ENCODE measurements around the gene DLG2. TPM values are rescaled to one million over a fixed set of nuclear protein-coding genes. Genes with fewer than 3 reads are reported as not detected.

Gene DLG2
- polyA plus RNA-seq, 4 donors = 6.8 to 14.7 (median 13.2) TPM

GRCh38 chr11:84021291-84021690 is 1605.9 kb downstream of the DLG2 start:
- no peak for DNase-seq (ENCODE audit: low read depth in 4 of 4, low spot score in 3 of 4)

DNA sequence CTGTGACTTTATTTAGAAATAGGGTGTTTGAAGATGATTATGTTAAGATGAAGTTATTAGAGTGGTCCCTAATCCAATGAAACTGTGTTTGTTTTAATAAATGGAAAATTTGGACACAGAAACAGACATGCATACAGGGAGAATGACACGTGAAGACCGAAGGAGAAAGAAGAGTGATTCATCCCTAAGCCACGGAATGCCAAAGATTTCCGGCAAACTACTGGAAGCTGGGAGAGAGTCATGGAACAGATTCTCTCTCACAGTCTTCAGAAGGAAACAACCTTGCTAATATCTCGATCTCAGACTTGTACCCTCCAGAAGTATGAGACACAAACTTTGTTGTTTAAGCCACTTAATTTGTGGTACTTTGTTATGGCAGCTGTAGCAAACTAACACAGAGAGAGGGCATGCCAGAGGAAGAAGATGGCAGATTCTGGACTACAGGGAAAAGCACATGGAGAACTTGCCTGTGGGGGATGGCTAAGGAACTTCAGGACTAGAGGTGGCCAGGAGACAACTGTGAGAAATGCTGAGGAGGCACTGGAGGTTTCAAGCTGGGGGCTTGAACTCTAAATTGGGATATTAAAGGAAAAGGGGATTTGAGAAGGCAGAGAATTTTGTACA is 1607.5 kb downstream of the DLG2 start:
- DNase-seq (ENCODE audit: low read depth in 4 of 4, low spot score in 3 of 4) = no peak

DNA sequence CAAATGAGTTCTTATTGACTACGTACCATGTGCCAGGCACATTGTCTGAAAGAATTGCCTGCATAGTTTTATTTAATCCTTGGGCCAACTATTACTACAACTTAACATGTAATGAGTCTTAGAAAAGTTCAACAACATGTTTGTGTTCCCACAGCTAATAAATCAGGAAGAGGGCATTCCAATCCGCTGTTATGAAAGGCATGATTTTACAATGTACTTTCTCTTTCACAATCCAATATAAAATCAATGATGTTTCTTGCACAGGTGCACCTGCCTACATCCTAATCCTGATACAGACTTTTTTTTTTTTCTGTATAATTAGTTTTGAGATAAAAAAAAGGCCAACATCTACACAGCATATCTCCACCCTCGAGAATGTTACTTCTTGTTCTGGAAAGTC is 1612.6 kb downstream of the DLG2 start:
- DNase-seq (ENCODE audit: low read depth in 4 of 4, low spot score in 3 of 4) = no peak

DNA sequence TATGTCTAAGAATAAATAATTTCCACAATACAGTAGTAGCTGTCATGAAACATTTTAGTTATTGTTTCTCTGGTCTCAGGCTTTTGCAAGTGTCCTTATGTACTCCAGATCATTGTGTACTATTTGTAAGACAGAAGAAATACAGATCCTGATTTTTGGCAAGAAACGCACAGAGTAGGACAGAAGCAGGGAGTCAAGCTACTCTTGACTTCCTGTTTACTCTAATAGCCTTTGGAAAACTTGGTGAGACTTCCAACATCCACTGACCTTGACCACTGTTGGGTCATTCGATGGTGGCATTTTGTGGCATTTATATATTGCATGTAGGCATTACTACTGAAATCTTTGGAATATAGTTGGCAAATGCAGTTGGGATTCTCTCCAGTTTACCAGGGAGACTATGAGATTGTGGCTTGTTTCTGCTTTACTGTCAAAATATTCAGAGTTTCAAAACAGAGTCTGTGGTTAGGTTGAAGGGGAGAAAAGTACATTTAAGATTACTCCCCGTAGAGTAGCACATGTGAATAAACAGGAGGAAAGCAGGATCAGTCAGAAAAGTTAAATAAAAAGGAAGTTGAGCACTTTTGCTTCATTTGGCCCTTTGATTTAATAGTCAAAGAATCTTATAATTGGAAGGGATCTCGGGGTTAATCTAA is 1614.8 kb downstream of the DLG2 start:
- DNase-seq (ENCODE audit: low read depth in 4 of 4, low spot score in 3 of 4) = no peak

DNA sequence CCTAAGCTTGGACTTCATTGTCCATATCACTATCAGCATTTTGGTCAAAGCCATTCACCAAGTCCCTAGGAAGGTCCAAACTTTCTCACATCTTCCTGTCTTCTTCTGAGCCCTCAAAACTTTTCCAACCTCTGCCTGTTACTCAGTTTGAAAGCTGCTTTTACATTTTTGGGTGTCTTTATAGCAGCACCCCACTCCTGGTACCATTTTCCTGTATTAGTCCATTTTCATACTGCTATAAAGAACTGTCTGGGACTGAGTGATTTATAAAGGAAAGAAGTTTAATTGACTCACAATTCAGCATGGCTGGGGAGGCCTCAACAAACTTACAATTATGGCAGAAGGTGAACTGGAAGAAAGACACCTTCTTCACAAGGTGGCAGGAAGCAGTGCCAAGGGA is 1624.0 kb downstream of the DLG2 start:
- DNase-seq (ENCODE audit: low read depth in 4 of 4, low spot score in 3 of 4) = no peak

GRCh38 chr11:83998921-83999320 is 1628.2 kb downstream of the DLG2 start:
- DNase-seq (ENCODE audit: low read depth in 4 of 4, low spot score in 3 of 4) = no peak

GRCh38 chr11:83990160-83990733 is 1636.9 kb downstream of the DLG2 start:
- no peak for DNase-seq (ENCODE audit: low read depth in 4 of 4, low spot score in 3 of 4)

DNA sequence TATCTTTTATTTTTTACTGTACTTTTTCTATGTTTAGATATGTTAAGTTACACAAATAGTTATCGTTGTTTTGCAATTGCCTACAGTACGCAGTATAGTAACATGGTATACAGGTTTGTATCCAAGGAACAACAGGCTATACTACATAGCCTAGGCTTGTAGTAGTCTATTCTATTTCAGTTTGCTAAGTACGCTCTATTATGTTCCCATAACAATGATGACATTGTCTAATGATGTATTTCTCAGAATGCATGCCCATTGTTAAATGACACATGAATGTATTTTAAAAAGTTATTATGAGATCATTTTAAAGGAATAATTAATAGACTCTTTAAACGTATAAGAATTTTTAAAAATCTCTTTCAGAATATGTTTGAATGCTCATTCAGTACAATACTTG is 1644.3 kb downstream of the DLG2 start:
- DNase-seq (ENCODE audit: low read depth in 4 of 4, low spot score in 3 of 4) = no peak

GRCh38 chr11:83979593-83979992 is 1647.6 kb downstream of the DLG2 start:
- peak in 1 of 4 donors; percentile 12 for DNase-seq (ENCODE audit: low read depth in 4 of 4, low spot score in 3 of 4)

DNA sequence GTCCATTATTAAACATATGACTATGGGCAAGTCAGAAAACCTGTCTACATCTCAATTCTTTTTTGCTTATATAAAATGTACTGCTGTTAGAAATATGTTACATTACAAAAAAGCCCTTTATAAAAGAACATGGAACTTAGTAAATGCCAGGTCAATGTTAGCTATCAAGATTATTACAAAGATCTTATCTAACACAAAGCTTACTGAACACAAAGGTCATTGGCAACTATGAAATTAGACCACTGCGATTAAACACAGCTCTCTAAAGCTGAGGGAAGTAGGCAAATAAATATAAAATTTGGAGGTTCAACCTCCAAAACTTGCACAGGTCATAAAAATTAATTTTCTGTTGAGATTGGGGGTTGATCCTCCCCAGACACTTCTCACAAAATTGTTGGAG is 1648.2 kb downstream of the DLG2 start:
- DNase-seq (ENCODE audit: low read depth in 4 of 4, low spot score in 3 of 4) = no peak

- DNase-seq (ENCODE audit: low read depth in 4 of 4, low spot score in 3 of 4) = no peak
These were observed 1651.1 kb downstream of the DLG2 start for GRCh38 chr11:83976086-83976485.

DNA sequence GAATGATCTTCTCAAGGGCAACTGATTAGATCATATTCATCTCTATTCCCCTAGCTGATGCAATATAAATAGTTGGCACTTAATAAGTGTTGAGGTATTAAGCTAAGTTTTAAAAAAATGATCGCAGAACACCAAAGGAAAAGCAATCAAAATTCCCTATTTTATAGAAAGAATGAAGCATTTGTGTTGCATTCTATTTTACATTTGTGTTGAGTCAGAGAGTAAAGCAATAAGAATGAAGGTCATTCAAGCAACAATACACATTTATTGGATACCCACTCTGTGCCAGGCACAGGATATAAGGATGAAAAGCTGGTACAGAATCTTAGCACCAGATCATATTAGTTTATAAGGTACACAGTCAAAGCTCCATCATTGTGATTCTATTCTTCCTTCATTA is 1654.6 kb downstream of the DLG2 start:
- no peak for DNase-seq (ENCODE audit: low read depth in 4 of 4, low spot score in 3 of 4)

- DNase-seq (ENCODE audit: low read depth in 4 of 4, low spot score in 3 of 4) = no peak
These were observed 1656.1 kb downstream of the DLG2 start for GRCh38 chr11:83971063-83971462.

DNA sequence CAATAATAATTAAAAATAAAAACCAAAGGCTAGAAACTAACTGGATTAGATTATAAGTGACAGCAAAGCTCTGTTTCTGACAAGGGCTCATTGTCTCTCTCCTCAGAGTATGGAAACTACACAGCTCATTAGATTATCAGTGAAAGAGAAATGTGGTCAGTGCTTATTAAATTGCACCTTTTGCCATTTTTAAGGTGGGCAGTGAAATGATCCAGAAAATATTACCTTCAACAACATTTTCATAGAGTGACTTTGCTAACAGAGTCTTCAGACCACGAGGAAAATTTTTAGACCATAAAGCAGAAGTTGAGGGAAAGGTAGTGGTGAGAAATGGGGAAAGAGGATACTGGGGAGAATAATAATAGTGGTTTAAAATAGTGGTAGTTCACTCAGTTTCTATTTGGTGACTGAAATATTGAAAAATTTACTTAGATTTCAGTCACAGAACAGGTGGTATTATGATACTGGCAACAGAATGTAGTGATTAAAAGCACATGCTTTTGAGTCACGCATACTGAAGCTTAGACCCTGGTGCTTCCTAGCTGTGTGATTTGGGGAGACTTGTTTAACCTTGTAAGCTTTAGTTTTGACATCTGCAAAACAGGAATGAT is 1657.0 kb downstream of the DLG2 start:
- no peak for DNase-seq (ENCODE audit: low read depth in 4 of 4, low spot score in 3 of 4)

- DNase-seq (ENCODE audit: low read depth in 4 of 4, low spot score in 3 of 4) = no peak
These were observed 1669.9 kb downstream of the DLG2 start for GRCh38 chr11:83957038-83957900.

- no peak for DNase-seq (ENCODE audit: low read depth in 4 of 4, low spot score in 3 of 4)
These were observed 1670.9 kb downstream of the DLG2 start for GRCh38 chr11:83956119-83956697.

DNA sequence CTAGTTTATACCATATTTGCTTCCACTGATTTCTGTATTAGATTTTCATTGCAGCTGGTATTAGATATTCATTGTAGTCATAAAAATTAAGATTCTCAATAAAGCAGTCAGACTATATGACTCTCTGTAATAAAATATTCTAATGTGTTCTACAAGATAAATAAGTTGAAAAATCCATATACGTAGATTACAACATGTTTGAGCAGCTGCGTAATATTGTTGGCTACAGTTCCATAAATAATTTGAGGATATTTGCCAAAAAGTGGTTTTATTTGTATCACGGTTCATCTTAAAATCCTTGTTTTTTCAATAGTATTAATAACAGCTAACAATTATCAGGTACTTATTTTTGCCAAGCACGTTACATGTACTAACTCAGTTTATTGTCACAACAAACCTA is 1672.4 kb downstream of the DLG2 start:
- no peak for DNase-seq (ENCODE audit: low read depth in 4 of 4, low spot score in 3 of 4)

- no peak for DNase-seq (ENCODE audit: low read depth in 4 of 4, low spot score in 3 of 4)
These were observed 1675.6 kb downstream of the DLG2 start for GRCh38 chr11:83951521-83951920.

DNA sequence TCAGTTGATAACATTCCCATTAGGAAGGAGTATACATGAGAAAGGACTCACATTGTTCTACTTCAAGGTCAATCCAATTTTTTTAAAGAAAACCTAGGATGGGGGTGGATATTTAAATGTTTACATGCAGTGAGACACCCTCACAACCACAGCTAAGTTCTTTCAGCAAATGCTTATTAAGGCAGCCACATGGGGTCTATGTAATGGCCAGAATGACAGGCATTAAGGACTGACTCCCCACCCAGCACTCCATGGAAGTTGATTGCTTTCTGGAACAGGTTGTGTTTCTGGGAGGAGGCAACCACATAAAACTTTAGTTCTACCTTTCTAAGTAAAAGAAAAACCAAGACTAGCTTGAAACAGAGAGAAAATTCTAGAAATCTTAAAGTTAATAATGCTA is 1678.9 kb downstream of the DLG2 start:
- DNase-seq (ENCODE audit: low read depth in 4 of 4, low spot score in 3 of 4) = no peak

- no peak for DNase-seq (ENCODE audit: low read depth in 4 of 4, low spot score in 3 of 4)
These were observed 1681.2 kb downstream of the DLG2 start for GRCh38 chr11:83945976-83946375.

GRCh38 chr11:83941050-83941449 is 1686.1 kb downstream of the DLG2 start:
- DNase-seq (ENCODE audit: low read depth in 4 of 4, low spot score in 3 of 4) = no peak
